Natural killer cell (primary cell): ENCODE measurements around the gene ZRANB1. TPM values are rescaled to one million over a fixed set of nuclear protein-coding genes. Genes with fewer than 3 reads are reported as not detected.
A peak's percentile ranks its signal among the peaks of the same experiment; 100 is the strongest.

Source experiments
- ATAC-seq, 3 donors: fragments of 150-1000 bp in 2 of 3; fragments of 200-7000 bp in 1 of 3; cut with Tn5 transposase; 1 replicate in 1 of 3; 2 replicates in 2 of 3; pipeline ENCODE4 v1.10.0; 2021; ENCODE audit warnings: mild to moderate bottlenecking in 2 of 3, moderate library complexity in 2 of 3
- DNase-seq, 2 donors: peaks; one replicate each; pipeline versions ENCODE4 v3.0.0 to v3.0.0-alpha.2; 2013 to 2021; ENCODE audit warnings: mixed read lengths in 1 of 2
- H3K27ac ChIP-seq: one replicate; pipeline ENCODE4 v1.5.1; 2013; ENCODE audit warnings: mild to moderate bottlenecking, low read length
- H3K27me3 ChIP-seq: one replicate; pipeline ENCODE4 v1.6.1; 2013; ENCODE audit warnings: low read length; ENCODE audit not compliant: control insufficient read depth, insufficient read depth
- H3K36me3 ChIP-seq: one replicate; pipeline ENCODE4 v1.6.1; 2013; ENCODE audit warnings: low read length; ENCODE audit not compliant: control insufficient read depth, insufficient read depth
- H3K4me1 ChIP-seq: one replicate; pipeline ENCODE4 v1.6.1; 2013; ENCODE audit warnings: low read length; ENCODE audit not compliant: control insufficient read depth, insufficient read depth
- H3K4me3 ChIP-seq: one replicate; pipeline ENCODE4 v1.5.1; 2013; ENCODE audit warnings: low read length
- H3K9me3 ChIP-seq: one replicate; pipeline ENCODE4 v1.6.1; 2013; ENCODE audit warnings: low read length; ENCODE audit not compliant: control insufficient read depth, insufficient read depth
- H3K27ac Mint-ChIP-seq, 2 donors: one replicate each; pipeline ENCODE4 v1.8.0; 2022; ENCODE audit warnings: mild to moderate bottlenecking in 2 of 2, mixed read lengths in 2 of 2, moderate library complexity in 1 of 2
- H3K27me3 Mint-ChIP-seq, 2 donors: one replicate each; pipeline ENCODE4 v1.8.0; 2022; ENCODE audit warnings: low read depth in 2 of 2, mixed read lengths in 2 of 2
- H3K36me3 Mint-ChIP-seq: one replicate; pipeline ENCODE4 v1.8.0; 2022; ENCODE audit warnings: mixed read lengths
- H3K4me1 Mint-ChIP-seq, 2 donors: one replicate each; pipeline ENCODE4 v1.8.0; 2022; ENCODE audit warnings: mixed read lengths in 2 of 2
- H3K4me3 Mint-ChIP-seq: one replicate; pipeline ENCODE4 v1.8.0; 2022; ENCODE audit warnings: mild to moderate bottlenecking, moderate library complexity, mixed read lengths
- H3K9me3 Mint-ChIP-seq, 2 donors: one replicate each; pipeline ENCODE4 v1.8.0; 2022; ENCODE audit warnings: mixed read lengths in 2 of 2
- CTCF ChIP-seq: fragments of 200-600 bp; IDR thresholded peaks from one replicate; pipeline ENCODE4 v1.8.0; 2022; ENCODE audit warnings: antibody characterized with exemption
- WGBS: methylation state at CpG from one replicate; pipeline ENCODE4 v1.1.7; 2013; ENCODE audit warnings: missing lambda C conversion rate; ENCODE audit not compliant: insufficient coverage; 5-methylcytosine and 5-hydroxymethylcytosine counted together
- intact Hi-C: fragments of 100-400 bp; cut with micrococcal nuclease; formaldehyde crosslinking; loops from one replicate; pipeline ENCODE4 v1.14.2; 2022
- total RNA-seq, 4 donors: library from RNA; stranded (reverse); fragments of 120-200 nt in 1 of 4; gene quantifications; one replicate each; pipeline versions ENCODE4 v1.2.3 to v1.2.4, GENCODE V29; 2013 to 2022

Gene ZRANB1
- total RNA-seq, 3 donors from 2014 or later (not counting 1 experiment from before 2014, with no cell fraction given), result 18.0 to 20.5 (median 18.8) TPM

- no peak for TF ChIP-seq CTCF
- no peaks in the 10 kb centered on the region for H3K9me3 Mint-ChIP-seq
- Histone ChIP-seq H3K4me1 (peaks cover 16% of the 10 kb centered on the region), H3K9me3 (no peaks in the 10 kb centered on the region), H3K27me3 (no peaks in the 10 kb centered on the region), H3K27ac (no peak overlapping the region), H3K4me3 (no peak overlapping the region), H3K36me3 (peaks cover 26% of the 10 kb centered on the region)
- peak overlapping the region; percentile 64 to 83 for H3K27ac Mint-ChIP-seq
- no peak for DNase-seq
- no peaks in the 10 kb centered on the region for H3K36me3 Mint-ChIP-seq
- 95% methylated on average over 51 of the region's 51 CpGs for WGBS
- H3K4me1 Mint-ChIP-seq, result peaks cover 59 to 75% of the 10 kb centered on the region in 2 donors
- no peaks in the 10 kb centered on the region for H3K27me3 Mint-ChIP-seq
- intact Hi-C loops, result no loop called here
- no peak overlapping the region for H3K4me3 Mint-ChIP-seq
- no peak for ATAC-seq
Measured at GRCh38 chr10:125026036-125026931, 84.4 kb downstream of the ZRANB1 start.

- Histone ChIP-seq H3K27ac (no peak overlapping the region), H3K4me1 (peaks cover 14% of the 10 kb centered on the region), H3K4me3 (no peak overlapping the region), H3K36me3 (peaks cover 24% of the 10 kb centered on the region), H3K27me3 (no peaks in the 10 kb centered on the region), H3K9me3 (no peaks in the 10 kb centered on the region)
- WGBS, result 93% methylated on average over 40 of the region's 40 CpGs
- H3K36me3 Mint-ChIP-seq, result no peaks in the 10 kb centered on the region
- DNase-seq (no peak), ATAC-seq (no peak)
- H3K27ac Mint-ChIP-seq, result no peak overlapping the region
- H3K4me3 Mint-ChIP-seq, result no peak overlapping the region
- no peak for TF ChIP-seq CTCF
- H3K4me1 Mint-ChIP-seq, result peaks cover 63 to 76% of the 10 kb centered on the region in 2 donors
- H3K9me3 Mint-ChIP-seq, result no peaks in the 10 kb centered on the region
- intact Hi-C loops, result no loop called here
- no peaks in the 10 kb centered on the region for H3K27me3 Mint-ChIP-seq
Measured at GRCh38 chr10:125026974-125027735, 85.2 kb downstream of the ZRANB1 start.

- no peaks in the 10 kb centered on the region for H3K9me3 ChIP-seq
- no peak overlapping the region for H3K4me3 ChIP-seq
- DNase-seq (no peak), ATAC-seq (no peak)
- H3K27ac ChIP-seq, result no peak overlapping the region
- H3K27me3 ChIP-seq, result no peaks in the 10 kb centered on the region
- intact Hi-C loops, result no loop called here
- no peak for TF ChIP-seq CTCF
- no peaks in the 10 kb centered on the region for H3K36me3 Mint-ChIP-seq
- H3K4me3 Mint-ChIP-seq, result no peak overlapping the region
- no peaks in the 10 kb centered on the region for H3K27me3 Mint-ChIP-seq
- peaks cover 10% of the 10 kb centered on the region for H3K4me1 ChIP-seq
- peaks cover 16% of the 10 kb centered on the region for H3K36me3 ChIP-seq
- H3K4me1 Mint-ChIP-seq, result peaks cover 62 to 76% of the 10 kb centered on the region in 2 donors
- peak overlapping the region; percentile 56 to 75 for H3K27ac Mint-ChIP-seq
- 91% methylated on average over 17 of the region's 17 CpGs for WGBS
- no peaks in the 10 kb centered on the region for H3K9me3 Mint-ChIP-seq
Measured at GRCh38 chr10:125027871-125028869, 86.2 kb downstream of the ZRANB1 start.
